ENCODE measurements around the gene OTOGL. TPM values are rescaled to one million over a fixed set of nuclear protein-coding genes. Genes with fewer than 3 reads are reported as not detected.

OTOGL gene
- total RNA-seq, 1 donor from 2014 or later = not detected

GRCh38 chr12:80412343-80412953 lies 313.1 kb downstream of the OTOGL start:
- no peaks in the 10 kb centered on the region for H3K27me3 ChIP-seq
- H3K27ac ChIP-seq = no peak overlapping the region
- intact Hi-C loops (cut with DNase I) = no loop called here
- no peaks in the 10 kb centered on the region for H3K9me3 ChIP-seq
- TF ChIP-seq CTCF (IDR thresholded peaks at IDR 0.05) = peak; percentile 43 to 79 (median 75)
- DNase-seq (ENCODE audit: low spot score in 2 of 2) = no peak
- H3K4me1 ChIP-seq = no peaks in the 10 kb centered on the region
- H3K4me3 ChIP-seq = no peak overlapping the region
- H3K36me3 ChIP-seq = no peaks in the 10 kb centered on the region

GRCh38 chr12:80413462-80413861 lies 314.1 kb downstream of the OTOGL start:
- H3K27ac ChIP-seq = no peak overlapping the region
- DNase-seq (ENCODE audit: low spot score in 2 of 2) = no peak
- no peak for TF ChIP-seq CTCF (IDR thresholded peaks at IDR 0.05)
- intact Hi-C loops (cut with DNase I) = no loop called here
- no peaks in the 10 kb centered on the region for H3K36me3 ChIP-seq
- H3K27me3 ChIP-seq = no peaks in the 10 kb centered on the region
- H3K4me1 ChIP-seq = no peaks in the 10 kb centered on the region
- H3K4me3 ChIP-seq = no peak overlapping the region
- no peaks in the 10 kb centered on the region for H3K9me3 ChIP-seq

GRCh38 chr12:80415466-80415865 lies 316.1 kb downstream of the OTOGL start:
- Histone ChIP-seq H3K27ac (no peak overlapping the region), H3K36me3 (no peaks in the 10 kb centered on the region), H3K4me3 (no peak overlapping the region), H3K4me1 (no peaks in the 10 kb centered on the region), H3K9me3 (no peaks in the 10 kb centered on the region), H3K27me3 (no peaks in the 10 kb centered on the region)
- DNase-seq (ENCODE audit: low spot score in 2 of 2) = no peak
- TF ChIP-seq CTCF (IDR thresholded peaks at IDR 0.05) = no peak
- intact Hi-C loops (cut with DNase I) = no loop called here

- Histone ChIP-seq H3K4me1 (no peaks in the 10 kb centered on the region), H3K27me3 (no peaks in the 10 kb centered on the region), H3K4me3 (no peak overlapping the region), H3K27ac (no peak overlapping the region), H3K36me3 (no peaks in the 10 kb centered on the region), H3K9me3 (no peaks in the 10 kb centered on the region)
- no peak for DNase-seq (ENCODE audit: low spot score in 2 of 2)
- no peak for TF ChIP-seq CTCF (IDR thresholded peaks at IDR 0.05)
- intact Hi-C loops (cut with DNase I) = no loop called here
These were observed 320.3 kb downstream of the OTOGL start for GRCh38 chr12:80419644-80420043.

GRCh38 chr12:80420075-80420474 lies 320.7 kb downstream of the OTOGL start:
- Histone ChIP-seq H3K4me1 (no peaks in the 10 kb centered on the region), H3K4me3 (no peak overlapping the region), H3K9me3 (no peaks in the 10 kb centered on the region), H3K27me3 (no peaks in the 10 kb centered on the region), H3K27ac (no peak overlapping the region), H3K36me3 (no peaks in the 10 kb centered on the region)
- no peak for DNase-seq (ENCODE audit: low spot score in 2 of 2)
- TF ChIP-seq CTCF (IDR thresholded peaks at IDR 0.05) = no peak
- intact Hi-C loops (cut with DNase I) = no loop called here

- Histone ChIP-seq H3K4me3 (no peak overlapping the region), H3K4me1 (no peaks in the 10 kb centered on the region), H3K27me3 (no peaks in the 10 kb centered on the region), H3K27ac (no peak overlapping the region), H3K36me3 (no peaks in the 10 kb centered on the region), H3K9me3 (no peaks in the 10 kb centered on the region)
- intact Hi-C loops (cut with DNase I) = no loop called here
- no peak for TF ChIP-seq CTCF (IDR thresholded peaks at IDR 0.05)
- no peak for DNase-seq (ENCODE audit: low spot score in 2 of 2)
These were observed 323.2 kb downstream of the OTOGL start for GRCh38 chr12:80422550-80422949.
